Endodermal cell (in vitro differentiated cells): ENCODE measurements around the gene FBN2. TPM values are rescaled to one million over a fixed set of nuclear protein-coding genes. Genes with fewer than 3 reads are reported as not detected.

Source experiments
- DNase-seq: peaks from one replicate; pipeline ENCODE4 v3.0.0-alpha.2; 2017
- H3K27ac ChIP-seq: 2 replicates; pipeline ENCODE4 v1.5.1; 2013; ENCODE audit warnings: mild to moderate bottlenecking, low read depth, low read length, moderate library complexity
- H3K27me3 ChIP-seq: 2 replicates; pipeline ENCODE4 v1.6.1; 2013; ENCODE audit warnings: mild to moderate bottlenecking, low read length, moderate library complexity; ENCODE audit not compliant: insufficient read depth, control insufficient read depth, poor library complexity, severe bottlenecking
- H3K36me3 ChIP-seq: 2 replicates; pipeline ENCODE4 v1.7.0; 2013; ENCODE audit warnings: mild to moderate bottlenecking, low read length, moderate library complexity; ENCODE audit not compliant: control insufficient read depth, insufficient read depth
- H3K4me1 ChIP-seq: one replicate; pipeline ENCODE4 v1.7.0; 2013; ENCODE audit warnings: low read length; ENCODE audit not compliant: control insufficient read depth, insufficient read depth
- H3K4me3 ChIP-seq: 2 replicates; pipeline ENCODE4 v1.5.1; 2013; ENCODE audit warnings: mild to moderate bottlenecking, low read length, moderate library complexity
- H3K9ac ChIP-seq: 2 replicates; pipeline ENCODE4 v1.6.1; 2013; ENCODE audit warnings: mild to moderate bottlenecking, low read length, moderate library complexity; ENCODE audit not compliant: poor library complexity, severe bottlenecking; ENCODE audit errors: extremely low read depth
- H3K9me3 ChIP-seq: 2 replicates; pipeline ENCODE4 v1.6.1; 2013; ENCODE audit warnings: mild to moderate bottlenecking, low read length, moderate library complexity; ENCODE audit not compliant: control insufficient read depth
- H3K27ac Mint-ChIP-seq: 2 replicates; pipeline ENCODE4 v1.8.0; 2020; ENCODE audit warnings: mixed read lengths
- H3K27me3 Mint-ChIP-seq: 2 replicates; pipeline ENCODE4 v1.8.0; 2021; ENCODE audit warnings: mild to moderate bottlenecking, mixed read lengths; ENCODE audit not compliant: insufficient read depth
- H3K36me3 Mint-ChIP-seq: 2 replicates; pipeline ENCODE4 v1.8.0; 2020; ENCODE audit warnings: low read depth, mixed read lengths
- H3K4me1 Mint-ChIP-seq: 2 replicates; pipeline ENCODE4 v1.8.0; 2020; ENCODE audit warnings: mixed read lengths
- H3K4me3 Mint-ChIP-seq: 2 replicates; pipeline ENCODE4 v1.8.0; 2020; ENCODE audit warnings: mild to moderate bottlenecking, moderate library complexity, mixed read lengths
- H3K9me3 Mint-ChIP-seq: 2 replicates; pipeline ENCODE4 v1.8.0; 2020; ENCODE audit warnings: mild to moderate bottlenecking, mixed read lengths
- CTCF ChIP-seq: fragments of 200-600 bp; sonication (generic); conservative IDR thresholded peaks from 2 replicates; pipeline ENCODE4 v1.5.0; 2021; ENCODE audit warnings: antibody characterized with exemption, mild to moderate bottlenecking
- WGBS, 2 experiments: methylation state at CpG; one replicate each; pipeline versions ENCODE4 v1.1.5 to v1.1.7; 2013; ENCODE audit warnings: missing lambda C conversion rate in 2 of 2, mixed read lengths in 1 of 2; ENCODE audit not compliant: insufficient coverage in 1 of 2, insufficient read length in 1 of 2; 5-methylcytosine and 5-hydroxymethylcytosine counted together
- total RNA-seq, 2 donors: library from RNA; stranded (reverse); fragmentation: NEBNext Ultra II Directional in 1 of 2; extraction: Animal tissue kit (Norgen Biotek cat#: 25700) in 1 of 2; gene quantifications; 2 replicates in 1 of 2; 3 replicates in 1 of 2; pipeline ENCODE4 v1.2.1, GENCODE V29; 2021

Gene FBN2
- total RNA-seq, 2 donors from 2014 or later, result 131 to 212 TPM

DNA sequence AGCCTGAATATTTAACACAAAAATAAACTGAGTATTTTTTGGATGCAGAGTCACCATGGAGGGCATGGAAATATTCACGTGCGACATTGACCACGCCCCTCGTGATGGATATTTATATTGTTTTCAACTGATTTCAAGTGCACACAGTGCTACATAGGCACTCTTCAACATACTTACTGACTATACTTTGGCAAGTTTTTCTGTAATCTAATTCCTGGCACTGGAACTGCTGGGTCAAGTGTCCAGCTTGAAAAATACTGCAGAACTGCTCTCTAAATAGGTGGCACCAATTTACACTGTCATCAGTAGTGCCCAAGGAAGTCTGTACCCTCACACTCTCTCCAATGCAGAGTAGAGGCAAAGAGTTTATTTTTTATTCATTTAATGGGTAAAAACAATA is 65.1 kb downstream of the FBN2 start:
- no peak for TF ChIP-seq CTCF

GRCh38 chr5:128472036-128472435 is 66.0 kb downstream of the FBN2 start:
- Histone ChIP-seq H3K4me1 (peaks cover 12% of the 10 kb centered on the region), H3K9me3 (no peaks in the 10 kb centered on the region), H3K27ac (no peak overlapping the region), H3K9ac (no peak overlapping the region), H3K36me3 (peaks cover 4% of the 10 kb centered on the region), H3K27me3 (no peaks in the 10 kb centered on the region), H3K4me3 (no peak overlapping the region)
- no peak for DNase-seq
- Mint-ChIP-seq H3K4me3 (no peak overlapping the region), H3K27ac (no peak overlapping the region), H3K9me3 (peaks cover 2% of the 10 kb centered on the region), H3K27me3 (no peaks in the 10 kb centered on the region), H3K36me3 (peaks cover 19% of the 10 kb centered on the region), H3K4me1 (peaks cover 23% of the 10 kb centered on the region)
- 94 to 100% methylated on average over 2 of the region's 2 CpGs for WGBS, 2 experiments
- no peak for TF ChIP-seq CTCF

More for the DNA sequence above, 65.1 kb downstream of the FBN2 start:
- Mint-ChIP-seq H3K36me3 (peaks cover 18% of the 10 kb centered on the region), H3K27me3 (no peaks in the 10 kb centered on the region), H3K9me3 (peaks cover 2% of the 10 kb centered on the region), H3K4me1 (peaks cover 23% of the 10 kb centered on the region), H3K27ac (no peak overlapping the region), H3K4me3 (no peak overlapping the region)
- Histone ChIP-seq H3K9ac (no peak overlapping the region), H3K4me1 (peaks cover 12% of the 10 kb centered on the region), H3K36me3 (peaks cover 4% of the 10 kb centered on the region), H3K4me3 (no peak overlapping the region), H3K27ac (no peak overlapping the region), H3K9me3 (no peaks in the 10 kb centered on the region), H3K27me3 (no peaks in the 10 kb centered on the region)
- 96 to 100% methylated on average over 4 of the region's 4 CpGs for WGBS, 2 experiments
- DNase-seq, result no peak

- TF ChIP-seq CTCF, result no peak
- Histone ChIP-seq H3K27me3 (no peaks in the 10 kb centered on the region), H3K4me3 (no peak overlapping the region), H3K9ac (no peak overlapping the region), H3K27ac (no peak overlapping the region), H3K9me3 (no peaks in the 10 kb centered on the region), H3K36me3 (peaks cover 4% of the 10 kb centered on the region), H3K4me1 (peaks cover 12% of the 10 kb centered on the region)
- Mint-ChIP-seq H3K27me3 (no peaks in the 10 kb centered on the region), H3K27ac (no peak overlapping the region), H3K36me3 (peaks cover 19% of the 10 kb centered on the region), H3K4me3 (no peak overlapping the region), H3K4me1 (peaks cover 17% of the 10 kb centered on the region), H3K9me3 (peaks cover 2% of the 10 kb centered on the region)
- 100% methylated on average over 1 of the region's 1 CpG; no CpG with 5 or more reads in 1 of the 2 experiments for WGBS, 2 experiments
- DNase-seq, result no peak
Measured at GRCh38 chr5:128470663-128471062, 67.4 kb downstream of the FBN2 start.
